DMS153 (cell line): ENCODE measurements around the gene MMP10.
"Not testable (repeated sequence)": the region's sequence is repeated elsewhere in the genome, so short reads cannot be mapped to it uniquely, and the experiment has no call there.

Experiments
- DNase-seq: peaks from one replicate; lab custom pipeline; 2025; lab: John Stamatoyannopoulos, UW

MMP10 gene

GRCh38 chr11:102783720-102784119, 3.3 kb upstream of the MMP10 start:
- peak; percentile 88 for DNase-seq

- no peak for DNase-seq
These were observed 2.6 kb upstream of the MMP10 start for GRCh38 chr11:102783016-102783415.

GRCh38 chr11:102781676-102782075, 1.2 kb upstream of the MMP10 start:
- DNase-seq: no peak

- DNase-seq: no peak
These were observed 4.0 kb downstream of the MMP10 start for GRCh38 chr11:102776454-102776853.

GRCh38 chr11:102773386-102773785, 7.0 kb downstream of the MMP10 start:
- no peak for DNase-seq

- no peak for DNase-seq
These were observed 9.1 kb downstream of the MMP10 start for GRCh38 chr11:102771351-102771750.

GRCh38 chr11:102770191-102770590, 10.2 kb downstream of the MMP10 start:
- DNase-seq: no peak

- DNase-seq: no peak
These were observed 12.6 kb downstream of the MMP10 start for GRCh38 chr11:102767800-102768199.

- DNase-seq: no peak
These were observed 17.0 kb downstream of the MMP10 start for GRCh38 chr11:102763440-102763839.

GRCh38 chr11:102762361-102762767, 18.1 kb downstream of the MMP10 start:
- DNase-seq: no peak

- no peak for DNase-seq
These were observed 18.7 kb downstream of the MMP10 start for GRCh38 chr11:102761646-102762238.

GRCh38 chr11:102760344-102761035, 19.9 kb downstream of the MMP10 start:
- no peak for DNase-seq

GRCh38 chr11:102757823-102758549, 22.4 kb downstream of the MMP10 start:
- DNase-seq: no peak

GRCh38 chr11:102753267-102753666, 27.2 kb downstream of the MMP10 start:
- no peak for DNase-seq

GRCh38 chr11:102751673-102752072, 28.8 kb downstream of the MMP10 start:
- DNase-seq: no peak

- DNase-seq: no peak
These were observed 31.2 kb downstream of the MMP10 start for GRCh38 chr11:102749101-102749722.

- peak; percentile 58 for DNase-seq
These were observed 33.5 kb downstream of the MMP10 start for GRCh38 chr11:102746746-102747578.

- DNase-seq: no peak
These were observed 45.8 kb downstream of the MMP10 start for GRCh38 chr11:102734650-102735049.

- DNase-seq: peak; percentile 66
These were observed 47.1 kb downstream of the MMP10 start for GRCh38 chr11:102733232-102733875.

GRCh38 chr11:102730944-102731343, 49.5 kb downstream of the MMP10 start:
- DNase-seq: not testable (repeated sequence)
